ENCODE data around the gene MED8.

Gene MED8

DNA sequence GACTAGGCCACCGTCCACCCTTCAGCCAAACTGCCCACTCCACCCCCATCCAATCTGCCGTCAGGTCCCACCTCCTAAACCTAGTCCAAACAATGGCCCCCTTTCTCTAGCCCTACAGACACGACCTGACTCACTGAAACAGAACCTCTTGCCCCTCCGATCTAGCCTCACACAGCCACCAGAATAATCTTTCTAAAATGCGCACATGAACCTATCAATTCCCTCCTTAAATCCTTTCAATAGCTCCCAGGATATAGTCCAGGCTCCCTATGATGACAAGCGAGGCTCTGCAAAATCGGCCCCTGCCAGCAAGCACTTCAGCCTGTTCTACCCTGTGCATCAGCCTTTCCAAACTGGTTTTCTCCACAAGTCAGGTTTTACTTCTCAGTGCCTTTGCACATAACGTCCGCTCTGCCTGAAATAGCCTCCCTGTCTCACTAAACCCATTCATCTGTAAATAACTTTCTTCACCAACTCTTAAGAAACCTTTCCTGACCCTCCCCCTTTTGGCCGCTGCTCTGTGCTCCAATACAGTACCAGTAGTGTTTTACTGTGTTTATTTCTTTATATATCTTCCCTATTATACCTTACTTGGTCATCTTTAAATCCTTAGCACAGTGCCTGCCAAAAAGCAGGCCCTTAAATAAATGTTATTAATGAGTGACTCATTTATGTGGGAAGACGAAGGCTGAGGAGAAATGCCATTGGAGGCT lies 39.9 kb downstream of the MED8 start:
- TF ChIP-seq CEBPB (IDR thresholded peaks at IDR 0.05) (no peak), TEAD4 (IDR thresholded peaks at IDR 0.05) (no peak), EGR1 (IDR thresholded peaks at IDR 0.05) (no peak)

DNA sequence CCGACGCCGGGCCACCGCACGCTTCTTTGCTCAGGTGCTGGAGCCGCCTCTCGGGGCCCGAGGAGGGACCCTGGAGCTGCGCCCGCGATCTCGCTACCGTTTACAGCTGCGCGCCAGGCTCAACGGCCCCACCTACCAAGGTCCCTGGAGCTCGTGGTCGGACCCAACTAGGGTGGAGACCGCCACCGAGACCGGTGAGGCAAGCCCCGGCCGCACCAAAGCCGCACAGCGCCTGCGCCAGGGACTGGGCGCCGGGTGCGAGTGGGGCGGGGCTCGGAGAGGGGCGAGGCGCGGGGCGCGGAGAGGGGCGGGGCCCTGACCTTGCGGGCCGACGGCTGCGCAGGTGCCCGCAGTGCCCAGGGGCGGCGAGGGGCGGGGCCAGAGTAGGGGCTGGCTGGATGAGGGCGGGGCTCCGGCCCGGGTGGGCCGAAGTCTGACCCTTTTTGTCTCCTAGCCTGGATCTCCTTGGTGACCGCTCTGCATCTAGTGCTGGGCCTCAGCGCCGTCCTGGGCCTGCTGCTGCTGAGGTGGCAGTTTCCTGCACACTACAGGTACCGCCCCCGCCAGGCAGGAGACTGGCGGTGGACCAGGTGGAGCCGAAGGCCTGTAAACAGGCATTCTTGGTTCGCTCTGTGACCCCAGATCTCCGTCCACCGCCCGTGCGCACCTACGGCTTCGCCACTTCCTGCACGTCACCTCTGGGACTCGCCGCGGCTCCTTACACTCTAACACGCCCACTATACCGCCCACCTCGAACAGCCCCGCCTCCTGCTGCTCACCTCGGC lies 40.6 kb downstream of the MED8 start:
- TF ChIP-seq REST (IDR thresholded peaks at IDR 0.05; ENCODE audit: low read depth): no peak
- TF ChIP-seq RAD21 (IDR thresholded peaks at IDR 0.05; ENCODE audit: low read depth): no peak
- TF ChIP-seq YY1 (IDR thresholded peaks at IDR 0.05; ENCODE audit: low read depth): peak; percentile 39
- no peak for TF ChIP-seq FOXM1 (IDR thresholded peaks at IDR 0.05; ENCODE audit: borderline replicate concordance, low read depth)
- TF ChIP-seq EGR1 (IDR thresholded peaks at IDR 0.05): peak; percentile 76
- no peak for TF ChIP-seq EP300 (IDR thresholded peaks at IDR 0.05; ENCODE audit: borderline replicate concordance)
- no peak for TF ChIP-seq ZBTB7A (IDR thresholded peaks at IDR 0.05; ENCODE audit: low read depth)
- TF ChIP-seq, protein P1, sequence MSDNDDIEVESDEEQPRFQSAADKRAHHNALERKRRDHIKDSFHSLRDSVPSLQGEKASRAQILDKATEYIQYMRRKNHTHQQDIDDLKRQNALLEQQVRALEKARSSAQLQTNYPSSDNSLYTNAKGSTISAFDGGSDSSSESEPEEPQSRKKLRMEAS (IDR thresholded peaks at IDR 0.05): peak; percentile 87
- 0 out of 2 replicates have a peak, but pooled peaks have one; percentile 21 for TF ChIP-seq TEAD4 (IDR thresholded peaks at IDR 0.05)
- TF ChIP-seq NFIC (IDR thresholded peaks at IDR 0.05): no peak
- peak; percentile 17; the same call in 1 of the 2 replicates for TF ChIP-seq USF1 (IDR thresholded peaks at IDR 0.05)
- peak; percentile 60 for TF ChIP-seq CREB1 (IDR thresholded peaks at IDR 0.05; ENCODE audit: low read depth)
- TF ChIP-seq TAF1 (IDR thresholded peaks at IDR 0.05; ENCODE audit: low read depth): peak; percentile 49

DNA sequence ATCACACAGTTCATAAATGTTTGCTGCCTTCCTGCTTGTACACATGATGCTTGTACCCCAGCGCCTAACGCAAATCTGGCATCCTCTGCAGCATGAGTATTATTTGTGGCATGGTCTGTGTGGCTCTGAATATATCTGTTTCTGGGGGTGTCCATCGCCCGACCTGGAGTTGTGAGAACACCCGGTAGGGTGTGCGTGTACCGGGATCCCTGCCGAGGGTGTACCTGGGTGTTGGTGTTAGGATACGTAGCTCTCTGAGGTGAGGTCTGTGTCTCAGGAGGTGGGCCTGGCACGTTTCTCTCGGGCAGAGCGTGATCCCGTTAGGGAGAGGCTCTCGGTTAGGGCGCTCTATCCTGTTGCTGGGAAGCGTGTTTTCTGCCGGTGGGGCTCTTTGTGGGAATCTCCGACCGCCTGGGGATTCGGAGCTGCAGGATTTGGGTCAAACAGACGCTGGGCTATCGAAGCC lies 41.2 kb downstream of the MED8 start:
- no peak for TF ChIP-seq EP300 (IDR thresholded peaks at IDR 0.05; ENCODE audit: borderline replicate concordance)
- no peak for TF ChIP-seq ZBTB7A (IDR thresholded peaks at IDR 0.05; ENCODE audit: low read depth)
- no peak for TF ChIP-seq FOXM1 (IDR thresholded peaks at IDR 0.05; ENCODE audit: borderline replicate concordance, low read depth)
- no peak for TF ChIP-seq RAD21 (IDR thresholded peaks at IDR 0.05; ENCODE audit: low read depth)
- no peak for TF ChIP-seq CREB1 (IDR thresholded peaks at IDR 0.05; ENCODE audit: low read depth)
- TF ChIP-seq NFIC (IDR thresholded peaks at IDR 0.05): no peak
- TF ChIP-seq YY1 (IDR thresholded peaks at IDR 0.05; ENCODE audit: low read depth): no peak
- TF ChIP-seq TEAD4 (IDR thresholded peaks at IDR 0.05): no peak
- TF ChIP-seq USF1 (IDR thresholded peaks at IDR 0.05): no peak
- TF ChIP-seq, protein P1 (IDR thresholded peaks at IDR 0.05): no peak
- TF ChIP-seq EGR1 (IDR thresholded peaks at IDR 0.05): no peak
- TF ChIP-seq TCF12 (IDR thresholded peaks at IDR 0.05; ENCODE audit: low read depth): no peak
- TF ChIP-seq REST (IDR thresholded peaks at IDR 0.05; ENCODE audit: low read depth): no peak
- TF ChIP-seq CEBPB (IDR thresholded peaks at IDR 0.05): no peak
- TF ChIP-seq TAF1 (IDR thresholded peaks at IDR 0.05; ENCODE audit: low read depth): no peak

DNA sequence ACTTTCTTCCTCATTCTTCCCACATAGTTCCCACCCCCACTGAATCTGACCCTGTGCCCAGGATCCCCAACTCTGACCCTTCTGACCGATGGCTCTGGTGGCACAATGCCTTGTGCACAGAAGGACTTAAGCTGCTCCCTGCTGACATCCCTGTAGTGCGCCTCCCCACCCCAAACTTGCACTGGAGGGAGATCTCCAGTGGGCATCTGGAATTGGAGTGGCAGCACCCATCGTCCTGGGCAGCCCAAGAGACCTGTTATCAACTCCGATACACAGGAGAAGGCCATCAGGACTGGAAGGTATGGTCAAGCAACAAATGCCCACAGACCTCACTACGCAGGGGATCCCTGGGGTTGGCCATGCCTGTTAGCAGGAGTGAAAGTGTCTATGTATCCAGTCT lies 43.0 kb downstream of the MED8 start:
- TF ChIP-seq CREB1 (IDR thresholded peaks at IDR 0.05; ENCODE audit: low read depth) (no peak), TCF12 (IDR thresholded peaks at IDR 0.05; ENCODE audit: low read depth) (no peak), RAD21 (IDR thresholded peaks at IDR 0.05; ENCODE audit: low read depth) (no peak), ZBTB7A (IDR thresholded peaks at IDR 0.05; ENCODE audit: low read depth) (no peak), REST (IDR thresholded peaks at IDR 0.05; ENCODE audit: low read depth) (no peak), CEBPB (IDR thresholded peaks at IDR 0.05) (no peak), EGR1 (IDR thresholded peaks at IDR 0.05) (no peak), NFIC (IDR thresholded peaks at IDR 0.05) (no peak), TEAD4 (IDR thresholded peaks at IDR 0.05) (no peak), TAF1 (IDR thresholded peaks at IDR 0.05; ENCODE audit: low read depth) (no peak), FOXM1 (IDR thresholded peaks at IDR 0.05; ENCODE audit: borderline replicate concordance, low read depth) (no peak), YY1 (IDR thresholded peaks at IDR 0.05; ENCODE audit: low read depth) (no peak), EP300 (IDR thresholded peaks at IDR 0.05; ENCODE audit: borderline replicate concordance) (no peak), USF1 (IDR thresholded peaks at IDR 0.05) (no peak)
- TF ChIP-seq, protein P1 (IDR thresholded peaks at IDR 0.05): no peak

Measured in Ishikawa (cell line).